CD4-positive, alpha-beta T cell (primary cell): ENCODE data around the gene TLE6. TPM values are rescaled to one million over a fixed set of nuclear protein-coding genes. Genes with fewer than 3 reads are reported as not detected.
A peak's percentile ranks its signal among the peaks of the same experiment; 100 is the strongest.

Experiments used
- ATAC-seq: fragments of 200-7000 bp; cut with Tn5 transposase; one replicate; pipeline ENCODE4 v1.10.0; 2022; ENCODE audit warnings: mild to moderate bottlenecking; ENCODE audit not compliant: poor library complexity
- CTCF ChIA-PET: fragments of 350-600 bp; sonication (Branson Sonifier 250); formaldehyde crosslinking; loops from one replicate; lab custom pipeline; 2021; ENCODE audit warnings: antibody characterized with exemption, inconsistent platforms; lab: Charles Lee
- POLR2A ChIA-PET: fragments of 350-600 bp; sonication (Branson Sonifier 250); formaldehyde crosslinking; loops from one replicate; lab custom pipeline; 2021; ENCODE audit warnings: antibody characterized with exemption, inconsistent platforms; lab: Charles Lee
- DNase-seq, 14 experiments: peaks; one replicate each; pipeline ENCODE4 v3.0.0-alpha.2; 2013 to 2020; ENCODE audit warnings: mixed read lengths in 2 of 14
- H3K27ac ChIP-seq, 2 donors: one replicate each; pipeline versions ENCODE4 v1.5.1 to v1.7.0; 2013; ENCODE audit warnings: low read length in 2 of 2, low read depth in 1 of 2, mild to moderate bottlenecking in 1 of 2
- H3K27me3 ChIP-seq, 2 experiments: 1 replicate in 1 of 2; 2 replicates in 1 of 2; pipeline versions ENCODE4 v1.6.1 to v1.7.0; 2013; ENCODE audit warnings: low read length in 2 of 2, control low read depth in 1 of 2, mild to moderate bottlenecking in 1 of 2, moderate library complexity in 1 of 2; ENCODE audit not compliant: insufficient read depth in 2 of 2, control insufficient read depth in 1 of 2
- H3K36me3 ChIP-seq: one replicate; pipeline ENCODE4 v1.6.1; 2013; ENCODE audit warnings: low read length, control low read depth; ENCODE audit not compliant: insufficient read depth
- H3K4me1 ChIP-seq: one replicate; pipeline ENCODE4 v1.6.1; 2013; ENCODE audit warnings: low read length, control low read depth; ENCODE audit not compliant: insufficient read depth
- H3K4me3 ChIP-seq: one replicate; pipeline ENCODE4 v1.5.1; 2013; ENCODE audit warnings: mild to moderate bottlenecking, low read length, moderate library complexity
- H3K9me3 ChIP-seq, 2 experiments: 1 replicate in 1 of 2; 2 replicates in 1 of 2; pipeline versions ENCODE4 v1.6.1 to v1.7.0; 2013; ENCODE audit warnings: low read length in 2 of 2, mild to moderate bottlenecking in 2 of 2, control low read depth in 1 of 2, moderate library complexity in 1 of 2; ENCODE audit not compliant: control insufficient read depth in 1 of 2, insufficient read depth in 1 of 2
- H3K27ac Mint-ChIP-seq: one replicate; pipeline ENCODE4 v1.8.0; 2020; ENCODE audit warnings: mixed read lengths
- H3K27me3 Mint-ChIP-seq: one replicate; pipeline ENCODE4 v1.8.0; 2021; ENCODE audit warnings: mixed read lengths
- H3K36me3 Mint-ChIP-seq: one replicate; pipeline ENCODE4 v1.8.0; 2021; ENCODE audit warnings: low read depth, mixed read lengths
- H3K4me1 Mint-ChIP-seq: one replicate; pipeline ENCODE4 v1.8.0; 2021; ENCODE audit warnings: low read depth, mixed read lengths
- H3K4me3 Mint-ChIP-seq: one replicate; pipeline ENCODE4 v1.8.0; 2020; ENCODE audit warnings: mild to moderate bottlenecking, mixed read lengths
- H3K9me3 Mint-ChIP-seq: one replicate; pipeline ENCODE4 v1.8.0; 2020; ENCODE audit warnings: mixed read lengths
- CTCF ChIP-seq: fragments of 200-600 bp; IDR thresholded peaks from one replicate; pipeline ENCODE4 v1.8.0; 2022; ENCODE audit warnings: antibody characterized with exemption, mild to moderate bottlenecking
- intact Hi-C, 2 experiments: fragments of 100-400 bp; cut with DNase I in 1 of 2; cut with micrococcal nuclease in 1 of 2; formaldehyde crosslinking; loops; one replicate each; pipeline versions ENCODE4 v1.15.1 to v1.9.0; 2023 to 2025; cut with DNase I, micrococcal nuclease
- total RNA-seq, 174 experiments: library from RNA in 2 of 174; stranded (reverse) in 2 of 174; gene quantifications; one replicate each; pipeline ENCODE4 v1.2.3 and lab custom pipeline; 2021 to 2026

Gene TLE6
- total RNA-seq, 2 experiments from 2014 or later = not detected

- Mint-ChIP-seq H3K27me3 (no peaks in the 10 kb centered on the region), H3K4me1 (peaks cover 35% of the 10 kb centered on the region), H3K9me3 (no peaks in the 10 kb centered on the region), H3K36me3 (no peaks in the 10 kb centered on the region), H3K4me3 (peak overlapping the region; percentile 87), H3K27ac (peak overlapping the region; percentile 47)
- POLR2A ChIA-PET = interaction anchor here (0.6 to 1.8 kb wide), 4 partner anchors 24 to 248 kb away, joined by 3 to 4 read pairs (median 4); partner anchors contain the start of gene TLE5
- CTCF ChIA-PET = interaction anchor here (1.0 kb wide), 1 partner anchor 9 kb away, joined by 3 read pairs; no protein-coding TSS in a partner anchor
- peak; percentile 50 for ATAC-seq
- Histone ChIP-seq H3K27me3 (no peaks in the 10 kb centered on the region), H3K4me3 (peak overlapping the region; percentile 62), H3K4me1 (peaks cover 36% of the 10 kb centered on the region), H3K9me3 (no peaks in the 10 kb centered on the region), H3K36me3 (no peaks in the 10 kb centered on the region), H3K27ac (no peak overlapping the region)
- DNase-seq = peak in 3 of 14 experiments; percentile 38 to 55 (median 45)
- no peak for TF ChIP-seq CTCF
- intact Hi-C loops = loop anchor here in 1 of 2 experiments (5.0 kb wide), 1 partner anchor 34 kb away; the partner anchor contains the start of gene TLE5
Observed at GRCh38 chr19:3028305-3029064, 51.1 kb downstream of the TLE6 start.

GRCh38 chr19:3029065-3029923 is 51.9 kb downstream of the TLE6 start, which contains the start of gene TLE2:
Gene TLE2 (minus strand): TSS chr19:3029280. CDS start chr19:3028904, 376 bp downstream.
- Mint-ChIP-seq H3K9me3 (no peaks in the 10 kb centered on the region), H3K27me3 (no peaks in the 10 kb centered on the region), H3K36me3 (no peaks in the 10 kb centered on the region), H3K27ac (peak within 1 kb of the TSS; percentile 47), H3K4me1 (peaks cover 41% of the 10 kb centered on the region), H3K4me3 (peak within 1 kb of the TSS; percentile 87)
- H3K9me3 ChIP-seq = no peaks in the 10 kb centered on the region
- H3K4me3 ChIP-seq = peak within 1 kb of the TSS; percentile 62
- no peaks in the 10 kb centered on the region for H3K36me3 ChIP-seq
- intact Hi-C loops = loop anchor here in 1 of 2 experiments (5.0 kb wide), 1 partner anchor 33 kb away; the partner anchor contains the start of gene TLE5
- POLR2A ChIA-PET = interaction anchor here (0.7 to 1.8 kb wide), 2 partner anchors 33 to 34 kb away, joined by 3 to 4 read pairs; partner anchors contain the start of gene TLE5
- ATAC-seq (peak; percentile 45), DNase-seq (peak in 3 of 14 experiments; percentile 44 to 69 (median 68))
- no peak within 1 kb of the TSS for H3K27ac ChIP-seq
- TF ChIP-seq CTCF = no peak
- CTCF ChIA-PET = no interaction called here
- no peaks in the 10 kb centered on the region for H3K27me3 ChIP-seq
- peaks cover 35% of the 10 kb centered on the region for H3K4me1 ChIP-seq

GRCh38 chr19:3031607-3031867 is 54.2 kb downstream of the TLE6 start:
- Mint-ChIP-seq H3K36me3 (peaks cover 6% of the 10 kb centered on the region), H3K9me3 (no peaks in the 10 kb centered on the region), H3K4me3 (peak overlapping the region; percentile 26), H3K4me1 (peaks cover 45% of the 10 kb centered on the region), H3K27ac (no peak overlapping the region), H3K27me3 (no peaks in the 10 kb centered on the region)
- no peak for ATAC-seq
- Histone ChIP-seq H3K4me3 (no peak overlapping the region), H3K9me3 (no peaks in the 10 kb centered on the region), H3K4me1 (peaks cover 44% of the 10 kb centered on the region), H3K36me3 (no peaks in the 10 kb centered on the region), H3K27me3 (no peaks in the 10 kb centered on the region), H3K27ac (no peak overlapping the region)
- DNase-seq = no peak
- CTCF ChIA-PET = no interaction called here
- TF ChIP-seq CTCF = no peak
- POLR2A ChIA-PET = no interaction called here
- intact Hi-C loops = loop anchor here in 1 of 2 experiments (10.0 kb wide), 1 partner anchor 57 kb away; the partner anchor contains the start of gene TLE6
